Measurements from ENCODE around the gene MED22.

MED22 gene

GRCh38 chr9:133357656-133358055, 9.7 kb upstream of the MED22 start:
- Histone ChIP-seq H2AFZ (ENCODE audit: low read depth, low read length, severe bottlenecking) (no peak overlapping the region), H3K36me3 (ENCODE audit: low read length) (no peaks in the 10 kb centered on the region; the same call in 1 of the 2 replicates), H4K20me1 (ENCODE audit: low read depth, low read length) (no peaks in the 10 kb centered on the region), H3K9me3 (ENCODE audit: insufficient read depth, low read length) (no peaks in the 10 kb centered on the region), H3K4me3 (ENCODE audit: insufficient read depth, low read length, poor library complexity, severe bottlenecking) (peak overlapping the region; percentile 80), H3K4me2 (ENCODE audit: low read depth, low read length, poor library complexity, severe bottlenecking) (peak overlapping the region; percentile 86), H3K9me2 (replicated peaks; ENCODE audit: insufficient read depth, low read length) (no peaks in the 10 kb centered on the region), H3K9ac (ENCODE audit: low read length) (peak overlapping the region; percentile 85), H3K27ac (ENCODE audit: low read depth, low read length) (no peak overlapping the region), H3K79me2 (ENCODE audit: insufficient read depth, low read length) (peaks cover 8% of the 10 kb centered on the region; the same call in 1 of the 2 replicates), H3K27me3 (ENCODE audit: low read length) (no peaks in the 10 kb centered on the region), H3F3A (ENCODE audit: insufficient read depth) (peaks cover 27% of the 10 kb centered on the region)
- TF ChIP-seq EZH2phosphoT487 (conservative IDR thresholded peaks at IDR 0.05; ENCODE audit: low read length) = no peak
- TF ChIP-seq CTCF (IDR thresholded peaks at IDR 0.05; ENCODE audit: insufficient read depth, low read length, poor library complexity, severe bottlenecking) = no peak

- H3F3A ChIP-seq (ENCODE audit: insufficient read depth) = peaks cover 38% of the 10 kb centered on the region
- H3K27ac ChIP-seq (ENCODE audit: low read depth, low read length) = peak within 1 kb of the TSS; percentile 13
- peak within 1 kb of the TSS; percentile 86 for H3K4me2 ChIP-seq (ENCODE audit: low read depth, low read length, poor library complexity, severe bottlenecking)
- H2AFZ ChIP-seq (ENCODE audit: low read depth, low read length, severe bottlenecking) = peak within 1 kb of the TSS; percentile 65
- H4K20me1 ChIP-seq (ENCODE audit: low read depth, low read length) = no peaks in the 10 kb centered on the region
- H3K79me2 ChIP-seq (ENCODE audit: insufficient read depth, low read length) = peaks cover 8% of the 10 kb centered on the region; the same call in 1 of the 2 replicates
- peaks cover 5% of the 10 kb centered on the region for H3K36me3 ChIP-seq (ENCODE audit: low read length)
- H3K9ac ChIP-seq (ENCODE audit: low read length) = peak within 1 kb of the TSS; percentile 85
- H3K9me3 ChIP-seq (ENCODE audit: insufficient read depth, low read length) = no peaks in the 10 kb centered on the region
- H3K4me3 ChIP-seq (ENCODE audit: insufficient read depth, low read length, poor library complexity, severe bottlenecking) = peak within 1 kb of the TSS; percentile 80
- no peaks in the 10 kb centered on the region for H3K27me3 ChIP-seq (ENCODE audit: low read length)
- no peaks in the 10 kb centered on the region for H3K9me2 ChIP-seq (replicated peaks; ENCODE audit: insufficient read depth, low read length)
- no peak for TF ChIP-seq EZH2phosphoT487 (conservative IDR thresholded peaks at IDR 0.05; ENCODE audit: low read length)
- TF ChIP-seq CTCF (IDR thresholded peaks at IDR 0.05; ENCODE audit: insufficient read depth, low read length, poor library complexity, severe bottlenecking) = no peak
Observed at GRCh38 chr9:133356391-133357091, 8.6 kb upstream of the MED22 start, which contains the start of the genes SURF1 and SURF2. Gene SURF1, minus strand, starts transcription at chr9:133356487. Its CDS starts 34 bp downstream, at chr9:133356453. Gene SURF2, plus strand, starts transcription at chr9:133356550. Its CDS starts 43 bp downstream, at chr9:133356593.

DNA sequence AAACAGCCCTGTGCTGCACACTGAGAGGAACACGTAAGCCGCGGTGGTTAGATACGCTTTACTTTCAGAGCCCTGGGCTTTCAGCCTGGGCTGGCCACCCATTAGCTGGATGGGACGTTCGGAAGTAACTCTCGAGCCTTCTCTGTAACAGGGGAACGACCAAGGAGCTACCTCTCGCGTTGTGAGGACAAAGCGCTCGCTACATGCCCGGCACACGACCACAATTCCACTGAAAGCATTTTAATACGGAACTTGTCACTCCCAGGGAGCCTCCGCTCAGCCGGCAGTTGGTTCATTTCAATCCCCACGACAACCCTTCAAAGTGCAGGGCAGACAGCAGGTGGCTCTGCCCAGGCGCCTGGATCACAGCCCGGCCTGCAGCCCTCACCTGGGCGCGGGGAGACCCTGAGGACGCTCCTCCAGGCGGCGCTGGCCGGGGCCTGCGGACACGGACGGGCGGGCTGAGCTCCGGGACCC, 8.0 kb upstream of the MED22 start:
- Histone ChIP-seq H3K9me2 (replicated peaks; ENCODE audit: insufficient read depth, low read length) (no peaks in the 10 kb centered on the region), H3K4me3 (ENCODE audit: insufficient read depth, low read length, poor library complexity, severe bottlenecking) (peak overlapping the region; percentile 80), H3K27ac (ENCODE audit: low read depth, low read length) (peak overlapping the region; percentile 13), H3K36me3 (ENCODE audit: low read length) (peaks cover 10% of the 10 kb centered on the region), H3K9me3 (ENCODE audit: insufficient read depth, low read length) (no peaks in the 10 kb centered on the region), H3K4me2 (ENCODE audit: low read depth, low read length, poor library complexity, severe bottlenecking) (peak overlapping the region; percentile 57), H2AFZ (ENCODE audit: low read depth, low read length, severe bottlenecking) (no peak overlapping the region), H3K27me3 (ENCODE audit: low read length) (no peaks in the 10 kb centered on the region), H3K9ac (ENCODE audit: low read length) (peak overlapping the region; percentile 85), H4K20me1 (ENCODE audit: low read depth, low read length) (no peaks in the 10 kb centered on the region), H3F3A (ENCODE audit: insufficient read depth) (peaks cover 40% of the 10 kb centered on the region), H3K79me2 (ENCODE audit: insufficient read depth, low read length) (peaks cover 8% of the 10 kb centered on the region; the same call in 1 of the 2 replicates)
- no peak for TF ChIP-seq EZH2phosphoT487 (conservative IDR thresholded peaks at IDR 0.05; ENCODE audit: low read length)
- no peak for TF ChIP-seq CTCF (IDR thresholded peaks at IDR 0.05; ENCODE audit: insufficient read depth, low read length, poor library complexity, severe bottlenecking)

Data from SU-DHL-6 (cell line).